Left ventricle myocardium inferior (tissue), 1 donor: ENCODE results near the gene CCDC182. TPM values are rescaled to one million over a fixed set of nuclear protein-coding genes. Genes with fewer than 3 reads are reported as not detected.

Experiments
- DNase-seq: peaks from one replicate; pipeline ENCODE4 v3.0.0-alpha.2; 2020
- H3K27ac ChIP-seq: fragments of 200-600 bp; replicated peaks from 2 replicates; pipeline ENCODE4 v1.8.0; 2021
- H3K27me3 ChIP-seq: fragments of 200-600 bp; 2 replicates; pipeline ENCODE4 v1.8.0; 2021; ENCODE audit warnings: low read depth
- H3K36me3 ChIP-seq: fragments of 200-600 bp; 2 replicates; pipeline ENCODE4 v1.8.0; 2021
- H3K4me1 ChIP-seq: fragments of 200-600 bp; 2 replicates; pipeline ENCODE4 v1.8.0; 2021
- H3K4me3 ChIP-seq: fragments of 200-600 bp; 2 replicates; pipeline ENCODE4 v1.8.0; 2021; ENCODE audit warnings: mild to moderate bottlenecking, moderate library complexity
- H3K9me3 ChIP-seq: fragments of 200-600 bp; replicated peaks from 2 replicates; pipeline ENCODE4 v1.8.0; 2021
- intact Hi-C: fragments of 100-400 bp; cut with micrococcal nuclease; formaldehyde crosslinking; loops from one replicate; pipeline ENCODE4 v1.11.0; 2022
- total RNA-seq: library from RNA; stranded (reverse); fragmentation: NEBNext Ultra II Directional; extraction: Animal tissue kit (Norgen Biotek cat#: 25700); gene quantifications from one replicate; pipeline ENCODE4 v1.2.1, GENCODE V29; 2021
- TF ChIP-seq, protein P1 (sequence below): fragments of 200-600 bp; IDR thresholded peaks from 2 replicates; pipeline ENCODE4 v1.8.0; 2021; ENCODE audit warnings: antibody characterized with exemption, mild to moderate bottlenecking, borderline replicate concordance
- donor health status: DM: no; HTN: yes; CAD: no; lungs with severe emphysema.

The CCDC182 gene
- total RNA-seq, 1 donor from 2014 or later: not detected

DNA sequence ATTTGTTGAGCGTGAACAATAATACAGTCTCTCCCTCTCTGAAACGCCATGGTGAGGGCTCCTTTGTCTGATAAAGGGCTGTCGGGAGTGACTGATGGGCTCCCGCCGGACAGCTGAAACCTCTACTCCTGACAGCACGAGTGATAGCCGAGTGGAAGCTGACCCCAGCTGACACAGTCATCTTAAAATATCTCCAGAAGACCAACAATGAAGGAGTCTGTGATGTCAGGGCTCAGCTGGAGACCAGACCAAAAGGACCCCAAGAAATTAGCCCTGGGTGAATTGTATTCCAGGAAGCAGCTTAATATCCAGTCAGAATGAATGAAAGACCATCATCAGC, 22.4 kb downstream of the CCDC182 start:
- no peaks in the 10 kb centered on the region for H3K36me3 ChIP-seq
- H3K27ac ChIP-seq: no peak overlapping the region
- TF ChIP-seq, protein P1, sequence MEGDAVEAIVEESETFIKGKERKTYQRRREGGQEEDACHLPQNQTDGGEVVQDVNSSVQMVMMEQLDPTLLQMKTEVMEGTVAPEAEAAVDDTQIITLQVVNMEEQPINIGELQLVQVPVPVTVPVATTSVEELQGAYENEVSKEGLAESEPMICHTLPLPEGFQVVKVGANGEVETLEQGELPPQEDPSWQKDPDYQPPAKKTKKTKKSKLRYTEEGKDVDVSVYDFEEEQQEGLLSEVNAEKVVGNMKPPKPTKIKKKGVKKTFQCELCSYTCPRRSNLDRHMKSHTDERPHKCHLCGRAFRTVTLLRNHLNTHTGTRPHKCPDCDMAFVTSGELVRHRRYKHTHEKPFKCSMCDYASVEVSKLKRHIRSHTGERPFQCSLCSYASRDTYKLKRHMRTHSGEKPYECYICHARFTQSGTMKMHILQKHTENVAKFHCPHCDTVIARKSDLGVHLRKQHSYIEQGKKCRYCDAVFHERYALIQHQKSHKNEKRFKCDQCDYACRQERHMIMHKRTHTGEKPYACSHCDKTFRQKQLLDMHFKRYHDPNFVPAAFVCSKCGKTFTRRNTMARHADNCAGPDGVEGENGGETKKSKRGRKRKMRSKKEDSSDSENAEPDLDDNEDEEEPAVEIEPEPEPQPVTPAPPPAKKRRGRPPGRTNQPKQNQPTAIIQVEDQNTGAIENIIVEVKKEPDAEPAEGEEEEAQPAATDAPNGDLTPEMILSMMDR: no peak
- no peaks in the 10 kb centered on the region for H3K4me1 ChIP-seq
- H3K4me3 ChIP-seq: no peak overlapping the region
- peaks cover 5% of the 10 kb centered on the region for H3K27me3 ChIP-seq
- intact Hi-C loops: no loop called here
- no peak for DNase-seq
- H3K9me3 ChIP-seq: no peaks in the 10 kb centered on the region

GRCh38 chr17:57721967-57722703, 23.0 kb downstream of the CCDC182 start:
- Histone ChIP-seq H3K27me3 (peaks cover 5% of the 10 kb centered on the region), H3K9me3 (no peaks in the 10 kb centered on the region), H3K36me3 (no peaks in the 10 kb centered on the region), H3K27ac (no peak overlapping the region), H3K4me3 (no peak overlapping the region), H3K4me1 (no peaks in the 10 kb centered on the region)
- TF ChIP-seq, protein P1: no peak
- DNase-seq: no peak
- intact Hi-C loops: no loop called here

DNA sequence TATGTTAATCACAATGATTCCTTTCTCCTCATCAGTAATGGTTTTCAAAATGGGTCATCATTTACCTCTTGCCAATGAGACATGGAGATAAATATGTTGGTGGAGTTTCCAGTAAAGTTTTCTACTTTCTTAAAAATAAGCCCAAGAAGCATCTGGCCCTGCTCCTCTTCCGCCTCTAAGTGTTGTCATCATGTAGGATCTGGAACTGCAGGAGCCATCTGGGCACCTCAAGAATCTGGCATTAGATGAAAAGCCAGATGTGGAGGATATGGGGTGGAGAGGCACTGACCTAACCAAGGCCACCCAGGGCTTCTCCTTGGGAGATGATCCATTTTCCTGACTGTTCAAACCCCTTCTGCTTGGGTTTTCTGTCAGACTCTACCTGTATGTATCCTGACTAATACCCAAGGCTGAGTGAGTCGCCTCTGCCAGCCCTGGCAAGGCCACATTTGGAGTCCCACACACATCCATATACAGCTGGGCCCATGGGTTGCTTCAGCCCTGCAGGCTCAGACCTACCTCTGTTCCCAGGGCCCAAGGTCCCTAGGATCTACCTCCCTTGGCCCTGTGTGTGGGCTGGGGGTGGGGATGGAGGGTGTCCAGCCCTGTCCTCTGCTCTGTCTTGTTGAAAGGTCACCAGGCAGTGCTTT, 24.6 kb downstream of the CCDC182 start:
- Histone ChIP-seq H3K36me3 (no peaks in the 10 kb centered on the region), H3K27ac (no peak overlapping the region), H3K4me1 (no peaks in the 10 kb centered on the region), H3K27me3 (peaks cover 14% of the 10 kb centered on the region), H3K4me3 (no peak overlapping the region), H3K9me3 (no peaks in the 10 kb centered on the region)
- intact Hi-C loops: no loop called here
- no peak for DNase-seq
- TF ChIP-seq, protein P1: no peak

DNA sequence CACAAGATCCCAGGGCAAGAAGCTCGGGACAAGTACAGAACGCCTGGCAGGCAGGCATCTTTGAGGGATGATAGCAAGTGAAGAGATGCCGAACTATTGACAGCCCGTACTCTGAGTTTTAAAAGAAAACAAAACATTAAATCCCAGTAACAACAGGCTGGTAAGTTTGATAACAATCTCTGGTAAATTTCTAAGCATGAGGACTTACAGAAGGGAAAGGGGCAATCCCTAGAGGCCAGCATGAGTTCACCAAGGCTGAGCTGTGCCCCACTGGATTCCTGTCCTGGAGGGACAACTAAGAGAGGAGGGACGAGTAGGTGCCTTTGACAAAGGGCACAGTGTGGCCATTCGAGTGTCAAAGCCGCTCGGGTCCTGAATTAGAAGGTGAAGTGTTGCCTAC, 26.2 kb downstream of the CCDC182 start:
- H3K36me3 ChIP-seq: no peaks in the 10 kb centered on the region
- no peak overlapping the region for H3K27ac ChIP-seq
- DNase-seq: no peak
- TF ChIP-seq, protein P1: no peak
- H3K9me3 ChIP-seq: no peaks in the 10 kb centered on the region
- peaks cover 29% of the 10 kb centered on the region for H3K27me3 ChIP-seq
- intact Hi-C loops: no loop called here
- no peak overlapping the region for H3K4me3 ChIP-seq
- H3K4me1 ChIP-seq: no peaks in the 10 kb centered on the region

DNA sequence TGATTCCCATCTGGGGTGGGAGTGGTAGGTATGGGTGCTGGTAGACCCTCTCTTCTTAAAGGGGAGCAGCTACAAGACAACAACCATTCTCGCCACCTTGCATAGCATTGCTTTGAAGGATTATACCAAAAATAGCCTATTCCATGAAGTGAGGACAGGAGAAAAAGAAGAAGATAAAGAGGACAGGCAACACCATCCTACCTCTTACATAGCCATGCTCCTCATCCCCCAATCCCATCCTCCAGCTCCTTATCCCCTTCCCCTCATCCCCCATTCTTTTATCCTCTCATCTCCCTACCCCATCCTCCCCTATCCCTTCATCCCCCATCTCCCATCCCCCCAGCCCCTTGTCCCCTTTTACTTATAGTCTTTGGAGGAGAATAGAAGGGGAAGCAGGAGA, 29.1 kb downstream of the CCDC182 start:
- Histone ChIP-seq H3K9me3 (no peaks in the 10 kb centered on the region), H3K4me1 (no peaks in the 10 kb centered on the region), H3K27ac (no peak overlapping the region), H3K36me3 (no peaks in the 10 kb centered on the region), H3K27me3 (peaks cover 33% of the 10 kb centered on the region), H3K4me3 (no peak overlapping the region)
- no peak for DNase-seq
- intact Hi-C loops: no loop called here
- TF ChIP-seq, protein P1: no peak
